ENCODE data around the gene CDKAL1.

GRCh38 chr6:20811109-20811761, 277.0 kb downstream of the CDKAL1 start:
- TF ChIP-seq, protein P1, sequence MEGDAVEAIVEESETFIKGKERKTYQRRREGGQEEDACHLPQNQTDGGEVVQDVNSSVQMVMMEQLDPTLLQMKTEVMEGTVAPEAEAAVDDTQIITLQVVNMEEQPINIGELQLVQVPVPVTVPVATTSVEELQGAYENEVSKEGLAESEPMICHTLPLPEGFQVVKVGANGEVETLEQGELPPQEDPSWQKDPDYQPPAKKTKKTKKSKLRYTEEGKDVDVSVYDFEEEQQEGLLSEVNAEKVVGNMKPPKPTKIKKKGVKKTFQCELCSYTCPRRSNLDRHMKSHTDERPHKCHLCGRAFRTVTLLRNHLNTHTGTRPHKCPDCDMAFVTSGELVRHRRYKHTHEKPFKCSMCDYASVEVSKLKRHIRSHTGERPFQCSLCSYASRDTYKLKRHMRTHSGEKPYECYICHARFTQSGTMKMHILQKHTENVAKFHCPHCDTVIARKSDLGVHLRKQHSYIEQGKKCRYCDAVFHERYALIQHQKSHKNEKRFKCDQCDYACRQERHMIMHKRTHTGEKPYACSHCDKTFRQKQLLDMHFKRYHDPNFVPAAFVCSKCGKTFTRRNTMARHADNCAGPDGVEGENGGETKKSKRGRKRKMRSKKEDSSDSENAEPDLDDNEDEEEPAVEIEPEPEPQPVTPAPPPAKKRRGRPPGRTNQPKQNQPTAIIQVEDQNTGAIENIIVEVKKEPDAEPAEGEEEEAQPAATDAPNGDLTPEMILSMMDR (IDR thresholded peaks at IDR 0.05), result no peak
- TF ChIP-seq POLR2A (IDR thresholded peaks at IDR 0.05), result no peak
